Endothelial cell of umbilical vein (primary cell): ENCODE results near the gene TMEM94. TPM values are rescaled to one million over a fixed set of nuclear protein-coding genes. Genes with fewer than 3 reads are reported as not detected.

ENCODE experiments used
- BruUV-seq: library from RNA; stranded (reverse); fragments of 400-500 nt; replicated peaks from 2 replicates; lab custom pipeline; 2021; lab: Mats Ljungman, UMichigan
- CTCF ChIA-PET: fragments of 300-600, 350-600 bp; sonication (Branson Sonifier 250); formaldehyde crosslinking; loops from one replicate; lab custom pipeline; 2021; ENCODE audit warnings: antibody characterized with exemption, inconsistent platforms; lab: Charles Lee
- POLR2A ChIA-PET: fragments of 300-600, 350-600 bp; sonication (Branson Sonifier 250); formaldehyde crosslinking; loops from one replicate; lab custom pipeline; 2021; ENCODE audit warnings: antibody characterized with exemption, inconsistent platforms; lab: Charles Lee
- DNase-seq: peaks from one replicate; pipeline ENCODE4 v3.0.0-alpha.2; 2011; ENCODE audit warnings: low read depth, low spot score
- FAIRE-seq: peaks from 2 replicates; lab custom pipeline; 2011; peaks lifted over from hg19 to GRCh38; lab: Jason Lieb, UNC
- H2AFZ ChIP-seq: 2 replicates; pipeline ENCODE4 v1.6.0; 2012; ENCODE audit warnings: low read depth, low read length, control low read depth, inconsistent platforms
- H3K27ac ChIP-seq: 2 replicates; pipeline ENCODE4 v1.5.1; 2011; ENCODE audit warnings: low read depth, mild to moderate bottlenecking, control low read depth, low read length, moderate library complexity; ENCODE audit not compliant: insufficient read depth
- H3K27me3 ChIP-seq, 2 experiments: 2 replicates each; pipeline versions ENCODE4 v1.6.0 to v1.6.1; 2011; ENCODE audit warnings: low read length in 2 of 2, mixed read lengths in 1 of 2; ENCODE audit not compliant: control insufficient read depth in 2 of 2, insufficient read depth in 2 of 2
- H3K36me3 ChIP-seq, 2 experiments: 2 replicates in 1 of 2; 3 replicates in 1 of 2; pipeline ENCODE4 v1.5.1; 2011; ENCODE audit warnings: low read length in 2 of 2, mild to moderate bottlenecking in 1 of 2, moderate library complexity in 1 of 2; ENCODE audit not compliant: control insufficient read depth in 2 of 2, insufficient read depth in 2 of 2; ENCODE audit errors: extremely low read depth in 1 of 2
- H3K4me1 ChIP-seq: 3 replicates; pipeline ENCODE4 v1.5.1; 2011; ENCODE audit warnings: mild to moderate bottlenecking, low read length; ENCODE audit not compliant: control insufficient read depth, insufficient read depth; ENCODE audit errors: extremely low read depth
- H3K4me2 ChIP-seq: 2 replicates; pipeline ENCODE4 v1.6.1; 2011; ENCODE audit warnings: low read length, control low read depth, mixed read lengths; ENCODE audit not compliant: insufficient read depth
- H3K4me3 ChIP-seq, 3 experiments: fragments of 200-600 bp in 1 of 3; sonication (generic), shearing (Covaris generic) in 1 of 3; replicated peaks in 1 of 3; 2 replicates each; pipeline ENCODE4 v1.5.1; 2011 to 2016; ENCODE audit warnings: control low read depth in 3 of 3, low read length in 3 of 3, mild to moderate bottlenecking in 2 of 3, inconsistent platforms in 1 of 3, low read depth in 1 of 3, moderate library complexity in 1 of 3; ENCODE audit not compliant: insufficient read depth in 1 of 3
- H3K79me2 ChIP-seq: 2 replicates; pipeline ENCODE4 v1.6.0; 2012; ENCODE audit warnings: low read length, inconsistent platforms; ENCODE audit not compliant: control insufficient read depth, insufficient read depth
- H3K9ac ChIP-seq: replicated peaks from 2 replicates; pipeline ENCODE3; 2011; ENCODE audit warnings: low read length, control low read depth; ENCODE audit not compliant: insufficient read depth; ENCODE audit errors: extremely low read depth
- H3K9me1 ChIP-seq: replicated peaks from 3 replicates; pipeline ENCODE4 v1.6.0; 2011; ENCODE audit warnings: mild to moderate bottlenecking, low read length; ENCODE audit not compliant: control insufficient read depth, insufficient read depth; ENCODE audit errors: extremely low read depth
- H3K9me3 ChIP-seq: replicated peaks from 2 replicates; pipeline ENCODE4 v1.5.1; 2012; ENCODE audit warnings: low read length, inconsistent platforms; ENCODE audit not compliant: control insufficient read depth, insufficient read depth
- H4K20me1 ChIP-seq: replicated peaks from 2 replicates; pipeline ENCODE3; 2011; ENCODE audit warnings: mild to moderate bottlenecking, low read length; ENCODE audit not compliant: control insufficient read depth, insufficient read depth; ENCODE audit errors: extremely low read depth
- EZH2 ChIP-seq: IDR thresholded peaks from 2 replicates; pipeline ENCODE4 v1.6.1; 2012; ENCODE audit warnings: borderline replicate concordance, low read depth, mild to moderate bottlenecking, moderate library complexity, low read length, inconsistent platforms; ENCODE audit not compliant: severe bottlenecking
- FOS ChIP-seq: IDR thresholded peaks from 2 replicates; pipeline ENCODE4 v1.6.1; 2011; ENCODE audit warnings: mild to moderate bottlenecking, low read length, moderate library complexity, borderline replicate concordance; ENCODE audit not compliant: insufficient read depth
- GATA2 ChIP-seq: IDR thresholded peaks from 2 replicates; pipeline ENCODE4 v1.7.0; 2011; ENCODE audit warnings: low read depth, mild to moderate bottlenecking, moderate library complexity, mixed read lengths, low read length; ENCODE audit not compliant: insufficient read length, insufficient read depth
- JUN ChIP-seq: IDR thresholded peaks from 2 replicates; pipeline ENCODE4 v1.6.1; 2011; ENCODE audit warnings: borderline replicate concordance, low read depth; ENCODE audit not compliant: insufficient read length, insufficient read depth
- MYC ChIP-seq: IDR thresholded peaks from one replicate; pipeline ENCODE4 v1.6.1; 2011; ENCODE audit warnings: mild to moderate bottlenecking, low read depth, low read length
- POLR2A ChIP-seq: IDR thresholded peaks from 2 replicates; pipeline ENCODE4 v1.6.1; 2012; ENCODE audit warnings: low read depth, mild to moderate bottlenecking, control low read depth, low read length
- POLR2AphosphoS5 ChIP-seq: IDR thresholded peaks from 2 replicates; pipeline ENCODE4 v1.6.1; 2012; ENCODE audit warnings: low read depth, mild to moderate bottlenecking, control low read depth, low read length, moderate library complexity; ENCODE audit not compliant: insufficient read depth
- dilution Hi-C: fragments of 300-500 bp; cut with MboI; formaldehyde crosslinking; loops from one replicate; pipeline ENCODE4 v1.15.0; 2019; ENCODE audit warnings: low sequenced_read_pairs; ENCODE audit not compliant: extremely low pct_ligation_motif_present
- intact Hi-C: fragments of 100-400 bp; cut with micrococcal nuclease; formaldehyde crosslinking; loops from one replicate; pipeline ENCODE4 v1.10.0; 2022
- polyA plus RNA-seq, 4 experiments: library from polyadenylated mRNA; depleted of rRNA in 3 of 4; stranded (reverse) in 3 of 4; unstranded in 1 of 4; fragments of >200 nt; gene quantifications; 2 replicates each; pipeline versions ENCODE4 v1.2.1 to v1.2.3, GENCODE V29; 2011 to 2012; ENCODE audit warnings: missing spikeins in 1 of 4
- total RNA-seq: library from RNA; stranded (reverse); gene quantifications from 2 replicates; pipeline ENCODE4 v1.2.3, GENCODE V29; 2021
- TF ChIP-seq, protein P1 (sequence below), 2 donors: IDR thresholded peaks; 1 replicate in 1 of 2; 2 replicates in 1 of 2; pipeline ENCODE4 v1.5.1; 2011; ENCODE audit warnings: low read length in 2 of 2, mild to moderate bottlenecking in 2 of 2, moderate library complexity in 2 of 2, control low read depth in 1 of 2, inconsistent platforms in 1 of 2, low read depth in 1 of 2; ENCODE audit not compliant: insufficient read depth in 1 of 2; ENCODE audit errors: extremely low read depth in 1 of 2
- TF ChIP-seq, protein P2 (sequence below): IDR thresholded peaks from 2 replicates; pipeline ENCODE4 v1.6.1; 2011; ENCODE audit not compliant: insufficient read depth, insufficient read length

TMEM94 gene
- total and polyA plus RNA-seq, 2 donors (not counting 3 experiments of a cell fraction or from before 2014, with no cell fraction given), result 69.2 to 75.9 TPM

DNA sequence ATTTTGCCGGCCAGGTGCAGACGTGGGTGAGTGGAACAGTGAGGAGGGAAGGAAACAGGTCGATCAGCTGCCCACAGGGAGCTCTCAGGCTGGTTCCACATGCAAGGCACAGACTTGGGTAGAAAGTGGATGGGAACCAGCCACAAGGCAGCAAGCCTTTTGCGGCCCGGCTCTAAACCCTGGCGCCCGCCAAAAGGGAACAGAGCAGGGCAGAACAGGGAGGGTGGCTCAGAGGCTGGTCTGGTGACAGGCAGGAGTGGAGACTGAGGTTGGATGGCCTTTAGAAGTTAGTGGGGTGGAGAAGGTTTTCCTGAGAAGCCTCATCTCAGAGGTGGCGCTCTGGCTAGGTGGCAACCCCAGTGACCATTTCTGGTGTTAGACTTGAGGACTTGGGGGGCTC is 79.4 kb downstream of the TMEM94 start:
- TF ChIP-seq JUN, result no peak
- TF ChIP-seq MYC, result no peak
- no peak for TF ChIP-seq POLR2A
- TF ChIP-seq, protein P1, sequence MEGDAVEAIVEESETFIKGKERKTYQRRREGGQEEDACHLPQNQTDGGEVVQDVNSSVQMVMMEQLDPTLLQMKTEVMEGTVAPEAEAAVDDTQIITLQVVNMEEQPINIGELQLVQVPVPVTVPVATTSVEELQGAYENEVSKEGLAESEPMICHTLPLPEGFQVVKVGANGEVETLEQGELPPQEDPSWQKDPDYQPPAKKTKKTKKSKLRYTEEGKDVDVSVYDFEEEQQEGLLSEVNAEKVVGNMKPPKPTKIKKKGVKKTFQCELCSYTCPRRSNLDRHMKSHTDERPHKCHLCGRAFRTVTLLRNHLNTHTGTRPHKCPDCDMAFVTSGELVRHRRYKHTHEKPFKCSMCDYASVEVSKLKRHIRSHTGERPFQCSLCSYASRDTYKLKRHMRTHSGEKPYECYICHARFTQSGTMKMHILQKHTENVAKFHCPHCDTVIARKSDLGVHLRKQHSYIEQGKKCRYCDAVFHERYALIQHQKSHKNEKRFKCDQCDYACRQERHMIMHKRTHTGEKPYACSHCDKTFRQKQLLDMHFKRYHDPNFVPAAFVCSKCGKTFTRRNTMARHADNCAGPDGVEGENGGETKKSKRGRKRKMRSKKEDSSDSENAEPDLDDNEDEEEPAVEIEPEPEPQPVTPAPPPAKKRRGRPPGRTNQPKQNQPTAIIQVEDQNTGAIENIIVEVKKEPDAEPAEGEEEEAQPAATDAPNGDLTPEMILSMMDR (IDR thresholded peaks at IDR 0.05; ENCODE audit: extremely low read depth in 1 of 2, insufficient read depth in 1 of 2, low read depth in 1 of 2, low read length in 2 of 2), result no peak
- TF ChIP-seq EZH2, result no peak
- no peak for TF ChIP-seq POLR2AphosphoS5
- no peak for TF ChIP-seq GATA2
- TF ChIP-seq FOS, result no peak
- TF ChIP-seq, protein P2, sequence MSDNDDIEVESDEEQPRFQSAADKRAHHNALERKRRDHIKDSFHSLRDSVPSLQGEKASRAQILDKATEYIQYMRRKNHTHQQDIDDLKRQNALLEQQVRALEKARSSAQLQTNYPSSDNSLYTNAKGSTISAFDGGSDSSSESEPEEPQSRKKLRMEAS, result no peak
- FAIRE-seq (no peak), DNase-seq (no peak)
- no peaks in the 10 kb centered on the region for H3K9me1 ChIP-seq
- H4K20me1 ChIP-seq, result no peaks in the 10 kb centered on the region
- intact Hi-C loops, result no loop called here
- no peak overlapping the region for H3K4me3 ChIP-seq
- dilution Hi-C loops, result no loop called here
- POLR2A ChIA-PET, result no interaction called here
- no peaks in the 10 kb centered on the region for H3K4me1 ChIP-seq
- H3K9me3 ChIP-seq, result no peaks in the 10 kb centered on the region
- H2AFZ ChIP-seq, result no peak overlapping the region
- H3K4me2 ChIP-seq, result no peak overlapping the region
- BruUV-seq, result no TSS peak
- H3K36me3 ChIP-seq, result no peaks in the 10 kb centered on the region
- no peak overlapping the region for H3K27ac ChIP-seq
- H3K79me2 ChIP-seq, result no peaks in the 10 kb centered on the region
- H3K27me3 ChIP-seq, result no peaks in the 10 kb centered on the region
- H3K9ac ChIP-seq, result no peak overlapping the region
- CTCF ChIA-PET, result no interaction called here
